Occipital lobe (tissue), 2 donors: ENCODE results near the gene PLCL1. TPM values are rescaled to one million over a fixed set of nuclear protein-coding genes. Genes with fewer than 3 reads are reported as not detected.

ENCODE experiments used
- DNase-seq: peaks from one replicate; lab custom pipeline; 2025; lab: John Stamatoyannopoulos, UW
- total RNA-seq: library from RNA; depleted of rRNA; stranded (reverse); fragments of >200 nt; gene quantifications from one replicate; pipeline ENCODE4 v1.2.3, GENCODE V29; 2014

The PLCL1 gene
- total RNA-seq, 1 donor from 2014 or later, result 26.0 TPM

GRCh38 chr2:198106621-198107385 lies 302.4 kb downstream of the PLCL1 start:
- DNase-seq, result no peak

DNA sequence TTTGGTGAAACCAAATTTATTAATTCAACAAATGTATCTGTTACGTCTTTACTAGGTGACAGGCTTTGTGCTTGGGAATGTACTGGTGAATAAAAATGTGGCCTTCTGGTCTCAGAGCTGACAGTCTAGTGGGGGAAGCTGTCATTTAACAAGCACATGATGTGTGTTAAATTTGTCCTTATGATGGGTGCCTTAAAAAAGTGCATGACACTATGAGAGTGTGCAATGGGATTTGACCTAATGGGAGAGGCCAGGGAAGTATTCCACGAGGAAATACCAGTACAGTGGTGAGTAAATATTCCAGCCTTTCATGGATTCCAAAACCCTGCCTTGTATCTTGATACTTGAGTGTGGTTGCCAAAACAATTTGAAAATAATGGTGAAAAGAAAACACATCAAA lies 308.9 kb downstream of the PLCL1 start:
- DNase-seq, result no peak

DNA sequence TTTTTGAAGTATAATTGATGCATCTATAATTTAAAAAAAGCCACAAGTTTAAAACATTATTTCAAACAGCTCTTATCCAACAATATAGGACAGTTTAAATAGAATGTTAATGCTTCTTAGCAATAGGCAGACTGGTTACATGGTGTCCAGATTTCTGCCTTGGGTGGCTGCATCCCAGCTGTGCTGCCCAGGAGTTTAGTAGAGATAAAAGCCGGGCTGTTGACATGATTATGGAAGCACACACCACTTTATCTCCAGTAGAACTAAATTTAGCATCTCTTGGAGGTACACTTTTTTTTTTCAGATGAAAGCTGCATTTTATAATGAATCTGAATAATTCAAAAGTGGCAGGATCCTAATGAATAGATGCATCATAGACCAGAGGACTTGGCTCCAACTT lies 309.7 kb downstream of the PLCL1 start:
- no peak for DNase-seq

DNA sequence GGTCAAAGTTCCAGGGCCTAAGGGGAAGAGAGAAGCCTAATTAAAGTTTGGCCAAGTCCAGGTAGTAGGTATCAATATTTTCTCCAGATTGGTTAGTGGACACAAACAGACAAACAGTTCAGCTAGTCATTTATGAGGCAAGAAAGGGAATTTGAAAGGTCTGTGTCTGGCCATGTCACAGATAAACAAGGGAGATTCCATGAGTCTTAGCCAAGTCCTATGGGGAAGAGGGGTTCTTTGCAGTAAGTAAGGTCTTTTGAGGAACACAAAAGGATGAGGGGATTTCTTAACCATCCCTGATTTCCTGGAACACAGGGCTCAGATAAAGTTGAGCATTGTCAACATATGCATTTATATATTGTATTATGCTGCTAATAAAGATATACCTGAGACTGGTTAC lies 310.8 kb downstream of the PLCL1 start:
- DNase-seq, result no peak

DNA sequence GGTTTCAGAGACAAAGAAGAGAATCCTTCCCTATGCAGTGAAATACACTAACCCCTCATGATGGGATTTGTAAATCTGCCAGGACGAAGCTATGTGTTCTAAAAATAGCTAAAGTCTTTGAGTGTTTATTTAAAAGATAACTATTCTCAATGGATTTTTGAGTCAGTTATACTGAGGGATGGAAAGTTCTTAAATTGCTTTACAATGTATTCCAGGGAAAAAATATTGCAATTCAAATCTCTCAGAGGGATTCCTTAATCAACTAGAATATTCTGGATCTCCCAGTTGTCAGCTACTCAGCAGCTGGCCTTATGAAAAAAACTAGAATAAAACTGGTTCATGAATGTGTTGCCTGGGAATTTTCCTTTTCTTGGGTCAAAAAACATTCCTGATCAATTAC lies 312.4 kb downstream of the PLCL1 start:
- DNase-seq, result no peak

- DNase-seq, result no peak
Measured at GRCh38 chr2:198117406-198118041, 313.1 kb downstream of the PLCL1 start.

DNA sequence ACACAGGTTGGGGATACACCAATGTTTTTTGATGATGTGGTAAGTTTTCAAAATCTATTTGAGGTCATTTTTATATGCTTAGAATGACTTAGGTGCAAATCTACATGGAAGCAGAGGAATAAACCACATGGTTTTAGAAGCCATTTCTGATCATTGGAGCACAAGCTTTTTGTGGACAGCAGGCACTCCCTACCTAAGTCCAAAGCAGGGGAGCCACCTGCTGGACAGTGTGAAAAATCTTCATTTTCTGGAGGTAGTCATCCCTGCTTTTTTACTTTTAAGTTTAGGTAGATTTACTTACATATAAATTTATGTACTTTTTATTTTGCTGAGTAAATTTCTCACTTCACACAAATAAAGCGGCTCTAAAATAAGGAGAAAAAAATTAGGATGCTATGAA lies 323.2 kb downstream of the PLCL1 start:
- DNase-seq, result no peak

DNA sequence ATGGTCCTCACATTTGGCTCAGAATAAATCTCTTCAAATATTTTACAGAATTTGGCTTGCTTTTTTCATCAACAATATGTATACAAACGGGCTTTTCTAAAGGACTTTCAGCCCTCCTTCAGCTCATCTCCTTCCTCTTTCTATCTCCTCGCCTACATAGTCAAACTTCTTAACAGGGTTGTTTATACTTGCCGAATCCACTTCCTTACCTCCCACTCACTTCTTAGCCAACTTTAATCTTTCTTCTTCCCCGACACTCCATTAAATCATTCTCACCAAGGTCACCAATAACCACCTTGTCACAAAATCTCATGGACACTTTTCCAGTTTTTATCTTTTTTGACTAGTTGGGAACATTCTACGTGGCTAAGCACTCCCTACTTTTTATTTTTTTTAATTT lies 325.2 kb downstream of the PLCL1 start:
- no peak for DNase-seq

DNA sequence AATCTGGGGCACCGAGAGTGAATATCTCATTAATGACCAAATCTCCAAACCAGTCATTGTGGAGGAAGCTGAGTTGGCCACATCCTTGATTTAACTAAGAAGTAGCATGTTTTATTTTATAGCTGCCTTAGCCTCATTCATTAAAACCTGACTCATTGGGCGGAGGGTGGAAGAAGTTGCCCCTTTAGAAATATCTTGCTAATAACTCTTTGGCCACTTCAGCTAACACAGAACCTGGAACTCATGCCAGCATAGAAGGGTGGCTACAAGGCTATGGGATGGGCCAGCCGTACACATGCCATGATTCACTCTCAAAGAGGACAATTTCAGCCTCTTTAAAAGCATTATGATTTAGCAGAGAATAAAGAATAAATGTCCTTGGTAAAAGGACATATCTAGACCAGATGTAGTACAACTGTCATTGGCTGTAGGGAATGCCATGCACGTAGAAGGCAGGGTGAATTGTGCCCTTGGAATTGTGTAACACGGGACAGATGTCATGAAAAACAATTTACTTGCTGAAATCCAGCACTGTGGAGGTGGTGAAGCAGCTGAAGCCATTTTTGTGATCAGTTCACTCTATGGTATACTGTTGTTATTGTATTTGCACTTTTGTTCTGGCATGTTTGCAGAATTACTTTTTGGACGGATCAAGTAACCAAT lies 330.0 kb downstream of the PLCL1 start:
- no peak for DNase-seq

DNA sequence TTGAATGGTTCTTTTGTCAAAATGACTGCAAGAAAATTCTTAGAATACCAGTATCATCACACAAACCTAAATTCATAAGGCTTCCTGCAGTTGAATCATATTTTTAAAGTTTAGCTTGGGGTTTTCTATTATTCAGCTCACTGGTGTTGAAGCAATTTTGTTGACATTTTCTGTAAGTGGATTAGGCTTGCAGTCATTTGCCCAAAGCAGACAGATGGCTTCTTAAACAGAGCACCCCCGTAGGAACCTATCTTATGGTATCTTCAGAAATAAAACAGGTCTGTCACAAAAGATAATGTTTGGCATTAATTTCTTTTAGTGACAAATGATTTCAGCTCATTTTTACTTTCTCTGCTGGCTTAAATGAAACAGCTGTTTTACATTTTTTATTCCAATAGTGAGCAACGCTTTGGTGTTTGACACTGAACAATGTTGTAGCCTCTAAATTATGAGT lies 331.1 kb downstream of the PLCL1 start:
- DNase-seq, result no peak

DNA sequence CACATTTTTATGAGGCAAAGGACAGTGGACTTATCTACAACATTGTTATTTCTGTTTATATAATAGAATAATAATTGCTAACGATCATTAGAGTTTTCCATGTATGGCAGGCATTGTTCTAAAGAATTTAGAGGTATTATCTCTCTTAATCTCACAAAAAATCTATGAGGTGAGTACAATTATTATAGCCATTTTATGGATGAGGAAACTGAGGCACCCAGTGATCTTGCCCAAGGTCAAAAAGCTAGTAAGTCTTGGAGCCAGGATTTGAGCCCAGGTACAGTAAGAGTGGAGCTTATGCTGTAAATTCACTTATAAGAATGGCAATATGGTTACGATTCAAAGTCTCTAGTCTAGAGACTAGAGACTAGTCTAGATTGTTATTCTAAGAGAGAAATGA lies 331.7 kb downstream of the PLCL1 start:
- DNase-seq, result no peak

GRCh38 chr2:198137733-198138132 lies 333.3 kb downstream of the PLCL1 start:
- DNase-seq, result no peak

- DNase-seq, result no peak
Measured at GRCh38 chr2:198141726-198142125, 337.3 kb downstream of the PLCL1 start.

GRCh38 chr2:198143156-198143555 lies 338.8 kb downstream of the PLCL1 start:
- no peak for DNase-seq

GRCh38 chr2:198143793-198144192 lies 339.4 kb downstream of the PLCL1 start:
- no peak for DNase-seq

DNA sequence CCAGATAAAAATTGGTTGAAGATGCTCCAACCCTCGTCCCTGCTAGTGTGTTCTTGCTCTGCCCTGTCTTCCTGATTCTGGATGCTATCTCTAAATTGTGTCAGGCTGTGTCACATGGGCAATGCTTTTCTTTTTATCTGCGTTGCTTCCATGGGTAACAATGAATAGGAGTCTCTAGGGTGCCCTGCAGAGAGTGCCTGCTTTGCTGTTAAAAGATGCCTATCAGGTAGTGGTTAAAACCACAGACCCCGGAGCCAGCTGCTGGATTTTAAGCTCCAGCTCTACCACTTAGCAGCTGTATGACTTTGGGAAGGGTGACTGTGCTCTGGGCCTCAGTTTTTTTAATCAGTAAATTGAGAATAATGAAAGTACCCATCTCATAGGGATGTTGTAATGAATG lies 340.3 kb downstream of the PLCL1 start:
- no peak for DNase-seq

DNA sequence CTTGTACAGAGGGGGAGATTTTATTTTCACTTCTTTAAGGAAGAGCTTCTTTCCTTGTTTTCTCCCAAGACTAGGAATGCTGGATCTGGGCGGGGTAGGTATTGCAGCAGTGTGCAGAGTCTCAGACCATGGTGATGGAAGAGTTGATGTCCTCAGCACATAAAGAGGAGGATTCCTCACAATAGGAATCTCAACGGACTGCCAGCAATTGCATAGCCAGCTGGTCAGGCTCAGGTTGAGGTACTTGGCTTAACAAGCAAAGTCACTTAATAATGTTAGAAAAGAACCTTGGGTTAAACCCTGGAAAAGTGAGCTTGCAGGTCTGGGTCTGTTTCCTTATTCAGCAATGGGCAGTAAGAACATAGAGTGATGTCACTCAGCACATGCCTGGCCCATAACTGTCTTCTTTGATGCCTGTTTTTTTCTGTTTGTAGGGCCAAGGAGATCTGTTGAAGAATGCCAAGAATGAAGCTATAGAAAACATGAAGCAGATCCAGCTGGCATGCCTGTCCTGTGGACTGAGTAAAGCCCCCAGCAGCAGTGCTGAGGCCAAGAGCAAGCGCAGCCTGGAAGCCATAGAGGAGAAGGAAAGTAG lies 342.1 kb downstream of the PLCL1 start:
- no peak for DNase-seq

DNA sequence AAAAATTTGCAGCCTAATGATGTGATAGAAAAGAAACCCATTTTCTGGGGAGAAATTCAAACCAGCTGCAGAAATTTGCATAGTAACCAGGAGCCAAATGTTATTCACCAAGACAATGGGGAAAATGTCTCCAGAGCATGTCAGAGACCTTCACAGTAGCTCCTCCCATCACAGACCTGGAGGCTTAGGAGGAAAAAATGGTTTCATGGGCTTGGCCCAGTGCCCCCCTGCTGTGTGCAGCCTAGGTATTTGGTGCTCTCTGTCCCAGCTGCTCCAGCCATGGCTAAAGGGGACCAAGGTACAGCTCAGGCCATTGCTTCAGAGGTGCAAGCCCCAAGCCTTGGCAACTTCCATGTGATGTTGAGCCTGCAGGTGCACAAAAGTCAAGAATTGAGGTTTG lies 352.9 kb downstream of the PLCL1 start:
- DNase-seq, result no peak

- DNase-seq, result no peak
Measured at GRCh38 chr2:198161151-198161550, 356.8 kb downstream of the PLCL1 start.

GRCh38 chr2:198162276-198162675 lies 357.9 kb downstream of the PLCL1 start:
- no peak for DNase-seq

DNA sequence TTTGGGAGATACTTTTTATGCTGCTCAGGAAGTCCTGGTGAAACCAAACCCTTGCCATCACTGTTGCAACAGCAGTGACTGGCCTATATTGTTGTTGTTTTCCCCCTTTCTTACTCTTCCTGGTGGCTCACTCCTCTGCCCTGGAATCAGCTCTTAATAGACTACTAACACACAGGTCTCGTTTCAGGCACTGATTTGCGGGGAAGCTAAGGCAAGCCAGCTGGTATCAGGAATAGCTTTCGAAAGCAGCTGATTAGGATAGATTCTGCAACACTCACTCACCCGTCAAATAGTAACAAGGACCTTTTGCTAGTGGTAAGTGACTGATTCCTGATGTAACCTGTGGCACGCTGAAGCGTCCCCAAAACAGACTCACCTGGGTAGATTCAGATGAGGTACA lies 360.4 kb downstream of the PLCL1 start:
- no peak for DNase-seq

DNA sequence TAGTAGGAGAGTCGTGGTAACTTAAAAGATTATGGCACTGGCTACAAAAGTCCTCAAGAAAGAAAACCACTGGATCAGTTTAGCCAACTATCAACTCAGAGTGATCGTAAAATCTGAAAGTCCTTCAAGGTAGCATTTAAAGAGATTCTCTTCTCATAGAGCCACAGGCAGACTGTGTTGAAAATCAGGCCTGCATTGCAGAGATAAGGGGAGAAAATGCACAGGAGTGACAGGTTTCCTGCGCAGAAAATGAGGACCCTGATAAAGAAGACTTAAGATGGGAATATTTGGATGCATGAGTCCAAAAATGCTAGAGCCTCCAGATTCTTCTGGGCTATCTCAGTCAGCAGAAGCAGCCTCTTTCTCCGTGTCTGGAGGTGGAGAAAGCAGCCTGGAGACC lies 360.9 kb downstream of the PLCL1 start:
- DNase-seq, result no peak
